H1 (cell line): Measurements from ENCODE around the gene LIN28B. TPM values are rescaled to one million over a fixed set of nuclear protein-coding genes. Genes with fewer than 3 reads are reported as not detected.

Experiments
- CTCF ChIA-PET: fragments of 300-600 bp; sonication (Branson Sonifier 250); formaldehyde crosslinking; loops from one replicate; lab custom pipeline; 2021; ENCODE audit not compliant: partially characterized antibody; lab: Charles Lee
- POLR2A ChIA-PET: fragments of 300-600 bp; sonication (Branson Sonifier 250); formaldehyde crosslinking; loops from one replicate; lab custom pipeline; 2021; ENCODE audit warnings: inconsistent platforms; ENCODE audit not compliant: partially characterized antibody; lab: Charles Lee
- DNase-seq, 2 experiments: peaks; one replicate each; pipeline versions ENCODE4 v3.0.0 to v3.0.0-alpha.2; 2010 to 2022; ENCODE audit warnings: low spot score in 2 of 2, low read depth in 1 of 2, mixed read lengths in 1 of 2
- FAIRE-seq: peaks from 2 replicates; lab custom pipeline; 2011; peaks lifted over from hg19 to GRCh38; lab: Jason Lieb, UNC
- H2AFZ ChIP-seq: 2 replicates; pipeline ENCODE4 v1.8.1; 2012; ENCODE audit warnings: low read length, inconsistent platforms
- H2AK5ac ChIP-seq: 2 replicates; pipeline ENCODE4 v1.6.1; 2013; ENCODE audit warnings: low read depth, low read length
- H2BK120ac ChIP-seq: replicated peaks from 2 replicates; pipeline ENCODE3; 2013; ENCODE audit warnings: low read depth, low read length, inconsistent platforms
- H2BK12ac ChIP-seq: 2 replicates; pipeline ENCODE4 v1.6.1; 2013; ENCODE audit warnings: low read depth, low read length
- H2BK15ac ChIP-seq: 2 replicates; pipeline ENCODE4 v1.6.1; 2013; ENCODE audit warnings: low read length
- H2BK20ac ChIP-seq: 2 replicates; pipeline ENCODE4 v1.6.1; 2013; ENCODE audit warnings: low read length
- H2BK5ac ChIP-seq: 2 replicates; pipeline ENCODE4 v1.6.1; 2013; ENCODE audit warnings: low read depth, low read length
- H3K14ac ChIP-seq: 2 replicates; pipeline ENCODE4 v1.6.1; 2013; ENCODE audit warnings: inconsistent platforms; ENCODE audit not compliant: insufficient read length
- H3K18ac ChIP-seq: 2 replicates; pipeline ENCODE4 v1.6.1; 2013; ENCODE audit warnings: low read length; ENCODE audit errors: extremely low read depth
- H3K23ac ChIP-seq: 2 replicates; pipeline ENCODE4 v1.6.1; 2013; ENCODE audit warnings: inconsistent platforms; ENCODE audit not compliant: insufficient read length
- H3K23me2 ChIP-seq: 2 replicates; pipeline ENCODE4 v1.6.1; 2013; ENCODE audit warnings: low read depth, low read length
- H3K27ac ChIP-seq: 2 replicates; pipeline ENCODE4 v1.6.1; 2011; ENCODE audit warnings: low read depth, low read length, inconsistent platforms
- H3K27me3 ChIP-seq, 4 experiments: replicated peaks in 1 of 4; 1 replicate in 1 of 4; 2 replicates in 3 of 4; pipeline versions ENCODE4 v1.6.1 to v1.8.1; 2011 to 2013; ENCODE audit warnings: low read length in 3 of 4, mild to moderate bottlenecking in 3 of 4, inconsistent platforms in 2 of 4, mixed read lengths in 2 of 4, moderate library complexity in 1 of 4; ENCODE audit not compliant: control insufficient read depth in 3 of 4, insufficient read depth in 3 of 4; ENCODE audit errors: extremely low read depth in 1 of 4
- H3K36me3 ChIP-seq, 4 experiments: 2 replicates each; pipeline versions ENCODE4 v1.6.1 to v1.8.1; 2011 to 2013; ENCODE audit warnings: mild to moderate bottlenecking in 4 of 4, low read length in 3 of 4, moderate library complexity in 2 of 4, control low read depth in 1 of 4, inconsistent platforms in 1 of 4; ENCODE audit not compliant: insufficient read depth in 4 of 4, control insufficient read depth in 2 of 4
- H3K4ac ChIP-seq: replicated peaks from 2 replicates; pipeline ENCODE3; 2013; ENCODE audit warnings: low read length, low read depth, mixed read lengths, inconsistent platforms; ENCODE audit not compliant: insufficient read length
- H3K4me1 ChIP-seq, 4 experiments: replicated peaks in 1 of 4; 1 replicate in 1 of 4; 2 replicates in 3 of 4; pipeline versions ENCODE4 v1.6.1 to v1.8.1; 2011 to 2013; ENCODE audit warnings: low read length in 3 of 4, inconsistent platforms in 2 of 4, mixed read lengths in 1 of 4; ENCODE audit not compliant: insufficient read depth in 4 of 4, control insufficient read depth in 3 of 4
- H3K4me2 ChIP-seq, 2 experiments: 2 replicates each; pipeline versions ENCODE4 v1.6.1 to v1.8.1; 2011 to 2013; ENCODE audit warnings: low read depth in 2 of 2, low read length in 2 of 2, control low read depth in 1 of 2, inconsistent platforms in 1 of 2, mild to moderate bottlenecking in 1 of 2; ENCODE audit not compliant: insufficient read depth in 1 of 2
- H3K4me3 ChIP-seq, 4 experiments: fragments of 200-600, 300-600 bp in 1 of 4; sonication (generic), shearing (Covaris generic), sonication (Bioruptor Twin) in 1 of 4; 2 replicates each; pipeline versions ENCODE4 v1.5.1 to v1.8.1; 2011 to 2016; ENCODE audit warnings: low read length in 4 of 4, low read depth in 3 of 4, control low read depth in 2 of 4, inconsistent platforms in 2 of 4, mild to moderate bottlenecking in 2 of 4, mixed read lengths in 1 of 4, moderate library complexity in 1 of 4; ENCODE audit not compliant: insufficient read depth in 2 of 4; ENCODE audit errors: extremely low read depth in 1 of 4
- H3K56ac ChIP-seq: replicated peaks from 2 replicates; pipeline ENCODE3; 2013; ENCODE audit warnings: low read depth, mild to moderate bottlenecking, mixed read lengths, low read length, inconsistent platforms; ENCODE audit not compliant: insufficient read length
- H3K79me1 ChIP-seq: 2 replicates; pipeline ENCODE4 v1.6.1; 2013; ENCODE audit warnings: low read depth, low read length, control low read depth
- H3K79me2 ChIP-seq, 2 experiments: 2 replicates each; pipeline versions ENCODE4 v1.6.1 to v1.8.1; 2012 to 2013; ENCODE audit warnings: low read length in 2 of 2, mild to moderate bottlenecking in 2 of 2, inconsistent platforms in 1 of 2; ENCODE audit not compliant: insufficient read depth in 2 of 2, control insufficient read depth in 1 of 2
- H3K9ac ChIP-seq, 4 experiments: replicated peaks in 1 of 4; 1 replicate in 1 of 4; 2 replicates in 3 of 4; pipeline versions ENCODE4 v1.6.1 to v1.8.1; 2011 to 2013; ENCODE audit warnings: low read depth in 3 of 4, low read length in 3 of 4, control low read depth in 2 of 4, mild to moderate bottlenecking in 2 of 4, moderate library complexity in 2 of 4, inconsistent platforms in 1 of 4; ENCODE audit errors: extremely low read depth in 1 of 4
- H3K9me3 ChIP-seq, 2 experiments: 2 replicates each; pipeline versions ENCODE4 v1.6.1 to v1.8.1; 2012 to 2013; ENCODE audit warnings: mild to moderate bottlenecking in 2 of 2, moderate library complexity in 2 of 2, control low read depth in 1 of 2, inconsistent platforms in 1 of 2, low read depth in 1 of 2, low read length in 1 of 2, mixed read lengths in 1 of 2; ENCODE audit not compliant: insufficient read depth in 2 of 2
- H4K20me1 ChIP-seq, 2 experiments: replicated peaks in 1 of 2; 2 replicates each; pipeline versions ENCODE3 to v1.8.1; 2011 to 2013; ENCODE audit warnings: inconsistent platforms in 2 of 2, low read length in 2 of 2, mild to moderate bottlenecking in 1 of 2; ENCODE audit not compliant: insufficient read depth in 2 of 2, control insufficient read depth in 1 of 2
- H4K5ac ChIP-seq: 2 replicates; pipeline ENCODE4 v1.6.1; 2013; ENCODE audit warnings: low read length, low read depth, mixed read lengths, inconsistent platforms; ENCODE audit not compliant: insufficient read length
- H4K8ac ChIP-seq: 2 replicates; pipeline ENCODE4 v1.8.0; 2013; ENCODE audit warnings: mild to moderate bottlenecking, moderate library complexity, low read length, inconsistent platforms; ENCODE audit not compliant: insufficient read depth; ENCODE audit errors: extremely low read depth
- H4K91ac ChIP-seq: replicated peaks from 2 replicates; pipeline ENCODE3; 2013; ENCODE audit warnings: low read length, mixed read lengths, inconsistent platforms; ENCODE audit not compliant: insufficient read length
- CTBP2 ChIP-seq: IDR thresholded peaks from 2 replicates; pipeline ENCODE4 v1.7.0; 2011; ENCODE audit warnings: borderline replicate concordance, mild to moderate bottlenecking, moderate library complexity, mixed read lengths, low read length; ENCODE audit not compliant: insufficient read depth, insufficient read length
- GTF2F1 ChIP-seq: IDR thresholded peaks from 2 replicates; pipeline ENCODE4 v1.6.1; 2012; ENCODE audit warnings: low read depth, low read length, improper control_type of control experiment, borderline replicate concordance
- RFX5 ChIP-seq: IDR thresholded peaks from 2 replicates; pipeline ENCODE4 v1.6.1; 2011; ENCODE audit warnings: low read depth, low read length, improper control_type of control experiment, borderline replicate concordance
- SRF ChIP-seq: IDR thresholded peaks from 2 replicates; pipeline ENCODE4 v1.6.1; 2011; ENCODE audit warnings: mild to moderate bottlenecking, low read depth, low read length, moderate library complexity
- TAF7 ChIP-seq: optimal IDR thresholded peaks from 2 replicates; pipeline ENCODE3; 2011; ENCODE audit warnings: low read depth, mild to moderate bottlenecking, inconsistent platforms, low read length, moderate library complexity, borderline replicate concordance
- ZNF274 ChIP-seq: IDR thresholded peaks from 2 replicates; pipeline ENCODE4 v1.7.0; 2012; ENCODE audit warnings: low read length, borderline replicate concordance; ENCODE audit errors: extremely low read depth
- WGBS, 2 experiments: shearing (Covaris generic) in 1 of 2; methylation state at CpG; one replicate each; pipeline versions ENCODE4 v1.1.6 to v1.1.7; 2013 to 2015; ENCODE audit warnings: low lambda C conversion rate in 2 of 2, mixed read lengths in 2 of 2, inconsistent platforms in 1 of 2, low coverage in 1 of 2, missing lambda C conversion rate in 1 of 2; ENCODE audit not compliant: insufficient replicate concordance in 2 of 2, insufficient coverage in 1 of 2, insufficient read length in 1 of 2; ENCODE audit errors: extremely low coverage in 1 of 2, missing lambda C conversion rate in 1 of 2; 5-methylcytosine and 5-hydroxymethylcytosine counted together
- polyA plus RNA-seq, 7 experiments: library from polyadenylated mRNA; depleted of rRNA in 3 of 7; stranded (reverse) in 5 of 7; unstranded in 2 of 7; fragments of >200 nt in 5 of 7; fragments of 200-250 nt in 2 of 7; gene quantifications; 1 replicate in 5 of 7; 2 replicates in 1 of 7; 4 replicates in 1 of 7; pipeline versions ENCODE4 v1.2.1 to v1.2.3, GENCODE V29; 2011 to 2013; ENCODE audit warnings: missing spikeins in 2 of 7, mixed read lengths in 2 of 7
- total RNA-seq: library from RNA; stranded (reverse); fragmentation: NEBNext Ultra II Directional; extraction: Animal tissue kit (Norgen Biotek cat#: 25700); gene quantifications from 2 replicates; pipeline ENCODE4 v1.2.1, GENCODE V29; 2021
- TF ChIP-seq, protein P1 (sequence below): IDR thresholded peaks from 2 replicates; pipeline ENCODE4 v1.6.1; 2012; ENCODE audit warnings: inconsistent platforms

LIN28B gene
- total and polyA plus RNA-seq, 2 of the 8 experiments (the other 6 are each of a cell fraction or from before 2014, with no cell fraction given) = 27.4 to 94.7 TPM

DNA sequence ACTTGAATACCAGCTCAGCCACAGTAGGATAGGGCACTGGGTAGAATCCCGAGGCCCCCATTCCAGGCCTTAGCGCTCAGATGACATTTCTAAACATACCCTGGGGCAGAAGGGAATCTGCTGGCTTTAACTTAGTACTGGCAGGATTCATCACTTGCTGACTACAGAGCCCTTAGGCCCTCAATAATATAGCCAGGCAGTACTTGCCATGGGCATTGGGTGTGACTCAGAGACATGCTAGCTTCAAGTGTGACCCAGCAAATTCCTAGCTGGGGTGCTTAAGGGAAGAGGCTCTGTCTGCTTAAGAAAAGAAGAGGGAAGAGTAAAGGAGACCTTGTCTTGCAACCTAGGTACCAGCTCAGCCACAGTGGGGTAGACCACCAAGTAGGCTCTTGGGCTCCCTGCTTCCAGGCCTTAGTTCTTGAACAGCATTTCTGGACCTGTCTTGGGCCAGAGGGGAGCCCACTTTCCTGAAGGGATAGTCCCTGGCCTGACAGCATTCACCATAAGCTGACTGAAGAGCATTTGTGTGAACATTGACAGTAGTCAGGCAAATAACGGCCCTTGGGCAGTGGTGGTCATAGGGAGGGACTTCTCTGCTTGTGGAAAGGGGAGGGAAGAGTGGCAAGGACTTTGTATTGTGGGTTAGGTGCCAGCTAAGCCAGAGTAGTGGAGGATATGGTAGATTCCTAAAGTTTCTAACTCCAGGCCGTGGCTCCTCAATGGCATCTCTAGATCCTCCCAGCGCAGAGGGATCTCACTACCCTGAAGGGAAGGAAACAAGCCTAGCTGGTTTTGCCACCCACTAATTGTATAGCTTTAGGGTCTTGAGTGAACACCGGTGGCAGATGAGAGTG lies 48.6 kb upstream of the LIN28B start:
- H3K9me3 ChIP-seq = no peaks in the 10 kb centered on the region
- H4K91ac ChIP-seq = no peak overlapping the region
- H4K8ac ChIP-seq = no peak overlapping the region
- H3K4me2 ChIP-seq = no peak overlapping the region
- H3K36me3 ChIP-seq = no peaks in the 10 kb centered on the region
- WGBS, 2 experiments = 96% methylated on average over 6 of the region's 6 CpGs; no CpG with 5 or more reads in 1 of the 2 experiments
- ChIA-PET POLR2A (interaction anchor here (2.1 kb wide), 1 partner anchor 48 kb away, joined by 8 read pairs; the partner anchor contains the start of gene LIN28B), CTCF (interaction anchor here (0.6 to 2.9 kb wide), 4 partner anchors 10 to 345 kb away, joined by 3 to 8 read pairs (median 5); no protein-coding TSS in a partner anchor)
- no peak overlapping the region for H3K4me3 ChIP-seq
- H3K4me1 ChIP-seq = 0 out of 7 replicates have a peak, but pooled peaks cover 0 to 4% (median 0%) of the 10 kb centered on the region in 4 experiments
- no peak overlapping the region for H2BK20ac ChIP-seq
- no peak overlapping the region for H3K14ac ChIP-seq
- no peaks in the 10 kb centered on the region for H4K20me1 ChIP-seq
- no peaks in the 10 kb centered on the region for H3K79me1 ChIP-seq
- no peaks in the 10 kb centered on the region for H3K23me2 ChIP-seq
- no peaks in the 10 kb centered on the region for H3K27me3 ChIP-seq
- no peak overlapping the region for H2AK5ac ChIP-seq
- no peak for TF ChIP-seq TAF7
- TF ChIP-seq ZNF274 = no peak
- no peak for TF ChIP-seq CTBP2
- no peak for TF ChIP-seq RFX5
- TF ChIP-seq GTF2F1 = no peak
- TF ChIP-seq, protein P1, sequence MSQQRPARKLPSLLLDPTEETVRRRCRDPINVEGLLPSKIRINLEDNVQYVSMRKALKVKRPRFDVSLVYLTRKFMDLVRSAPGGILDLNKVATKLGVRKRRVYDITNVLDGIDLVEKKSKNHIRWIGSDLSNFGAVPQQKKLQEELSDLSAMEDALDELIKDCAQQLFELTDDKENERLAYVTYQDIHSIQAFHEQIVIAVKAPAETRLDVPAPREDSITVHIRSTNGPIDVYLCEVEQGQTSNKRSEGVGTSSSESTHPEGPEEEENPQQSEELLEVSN = no peak
- no peak for TF ChIP-seq SRF
- no peak overlapping the region for H3K56ac ChIP-seq
- no peak overlapping the region for H2BK120ac ChIP-seq
- no peak overlapping the region for H3K4ac ChIP-seq
- H2AFZ ChIP-seq = no peak overlapping the region
- H4K5ac ChIP-seq = no peak overlapping the region
- no peak overlapping the region for H2BK12ac ChIP-seq
- H3K18ac ChIP-seq = no peak overlapping the region
- DNase-seq (no peak), FAIRE-seq (no peak)
- H2BK15ac ChIP-seq = no peak overlapping the region
- H3K23ac ChIP-seq = no peak overlapping the region
- no peak overlapping the region for H2BK5ac ChIP-seq
- no peak overlapping the region for H3K9ac ChIP-seq
- H3K27ac ChIP-seq = no peak overlapping the region
- no peaks in the 10 kb centered on the region for H3K79me2 ChIP-seq
